Kidney (tissue), 14 donors: ENCODE measurements around the gene COL26A1. TPM values are rescaled to one million over a fixed set of nuclear protein-coding genes. Genes with fewer than 3 reads are reported as not detected.
A peak's percentile ranks its signal among the peaks of the same experiment; 100 is the strongest.

Experiments
- DNase-seq, 5 donors: peaks; one replicate each; pipeline ENCODE4 v3.0.0-alpha.2; 2013 to 2020
- FAIRE-seq: peaks from 2 replicates; lab custom pipeline; 2012; peaks lifted over from hg19 to GRCh38; lab: Jason Lieb, UNC
- H3K27ac ChIP-seq, 2 donors: one replicate each; pipeline ENCODE4 v1.7.0; 2013; ENCODE audit warnings: low read depth in 2 of 2, low read length in 2 of 2, inconsistent platforms in 1 of 2
- H3K27me3 ChIP-seq: one replicate; pipeline ENCODE4 v1.7.1; 2013; ENCODE audit warnings: low read length, inconsistent platforms; ENCODE audit not compliant: control insufficient read depth, insufficient read depth
- H3K36me3 ChIP-seq, 3 donors: one replicate each; pipeline versions ENCODE4 v1.7.0 to v1.7.1; 2013; ENCODE audit warnings: low read length in 3 of 3, control low read depth in 1 of 3, inconsistent platforms in 1 of 3; ENCODE audit not compliant: insufficient read depth in 3 of 3, control insufficient read depth in 2 of 3
- H3K4me1 ChIP-seq, 3 donors: one replicate each; pipeline versions ENCODE4 v1.7.0 to v1.7.1; 2013; ENCODE audit warnings: low read length in 3 of 3, inconsistent platforms in 1 of 3, low read depth in 1 of 3; ENCODE audit not compliant: control insufficient read depth in 2 of 3, insufficient read depth in 2 of 3
- H3K4me3 ChIP-seq, 3 donors: one replicate each; pipeline versions ENCODE4 v1.7.0 to v1.8.1; 2013; ENCODE audit warnings: low read length in 3 of 3, control low read depth in 1 of 3, inconsistent platforms in 1 of 3
- H3K9ac ChIP-seq, 3 donors: one replicate each; pipeline versions ENCODE4 v1.7.0 to v1.7.1; 2013; ENCODE audit warnings: low read length in 3 of 3, control low read depth in 1 of 3, inconsistent platforms in 1 of 3
- H3K9me3 ChIP-seq, 3 donors: one replicate each; pipeline versions ENCODE4 v1.7.0 to v1.7.1; 2013; ENCODE audit warnings: low read length in 3 of 3, control low read depth in 1 of 3, inconsistent platforms in 1 of 3; ENCODE audit not compliant: control insufficient read depth in 2 of 3, insufficient read depth in 1 of 3
- CTCF ChIP-seq: IDR thresholded peaks from 3 replicates; pipeline ENCODE4 v1.5.1; 2012; ENCODE audit warnings: mild to moderate bottlenecking, moderate library complexity, borderline replicate concordance; ENCODE audit not compliant: insufficient read depth; ENCODE audit errors: extremely low read depth
- intact Hi-C: fragments of 100-400 bp; cut with DNase I; formaldehyde crosslinking; loops from one replicate; pipeline ENCODE4 v1.11.1; 2022
- polyA plus RNA-seq: library from polyadenylated mRNA; stranded (reverse); fragments of 350-450 nt; fragmentation: Illumina TruSeq; extraction: RNeasy Lipid Tissue Mini Kit (QIAGEN cat#74804); gene quantifications from one replicate; pipeline ENCODE4 v1.2.3, GENCODE V29; 2014; ENCODE audit warnings: low read depth, low replicate concordance; ENCODE audit not compliant: insufficient read depth
- total RNA-seq: library from RNA; stranded (reverse); fragmentation: NEBNext Ultra II Directional; extraction: Animal tissue kit (Norgen Biotek cat#: 25700); gene quantifications from one replicate; pipeline ENCODE4 v1.2.1, GENCODE V29; 2021
- donor health status: control.
- donor health status: control.
- donor health status: control.
- donor health status: control.
- donor health status: control.
- donor health status: DM: yes; HTN: yes; CAD: no.
- donor health status: Normal renal cell carcinoma (clear cell type).

COL26A1 gene
- total and polyA plus RNA-seq, 2 donors from 2014 or later = 1.2 to 3.5 TPM

GRCh38 chr7:101527844-101528667 lies 165.4 kb downstream of the COL26A1 start:
- H3K27me3 ChIP-seq = no peaks in the 10 kb centered on the region
- H3K4me3 ChIP-seq = no peak overlapping the region
- no peak overlapping the region for H3K27ac ChIP-seq
- intact Hi-C loops = no loop called here
- no peaks in the 10 kb centered on the region for H3K9me3 ChIP-seq
- no peak for DNase-seq
- no peak for TF ChIP-seq CTCF
- no peak overlapping the region for H3K9ac ChIP-seq
- no peak for FAIRE-seq
- no peaks in the 10 kb centered on the region for H3K36me3 ChIP-seq
- H3K4me1 ChIP-seq = no peaks in the 10 kb centered on the region

GRCh38 chr7:101529560-101529959 lies 166.9 kb downstream of the COL26A1 start:
- Histone ChIP-seq H3K27ac (no peak overlapping the region), H3K36me3 (no peaks in the 10 kb centered on the region), H3K9ac (no peak overlapping the region), H3K4me1 (no peaks in the 10 kb centered on the region), H3K27me3 (no peaks in the 10 kb centered on the region), H3K9me3 (no peaks in the 10 kb centered on the region), H3K4me3 (no peak overlapping the region)
- intact Hi-C loops = no loop called here
- no peak for TF ChIP-seq CTCF
- DNase-seq = no peak
- FAIRE-seq = no peak

DNA sequence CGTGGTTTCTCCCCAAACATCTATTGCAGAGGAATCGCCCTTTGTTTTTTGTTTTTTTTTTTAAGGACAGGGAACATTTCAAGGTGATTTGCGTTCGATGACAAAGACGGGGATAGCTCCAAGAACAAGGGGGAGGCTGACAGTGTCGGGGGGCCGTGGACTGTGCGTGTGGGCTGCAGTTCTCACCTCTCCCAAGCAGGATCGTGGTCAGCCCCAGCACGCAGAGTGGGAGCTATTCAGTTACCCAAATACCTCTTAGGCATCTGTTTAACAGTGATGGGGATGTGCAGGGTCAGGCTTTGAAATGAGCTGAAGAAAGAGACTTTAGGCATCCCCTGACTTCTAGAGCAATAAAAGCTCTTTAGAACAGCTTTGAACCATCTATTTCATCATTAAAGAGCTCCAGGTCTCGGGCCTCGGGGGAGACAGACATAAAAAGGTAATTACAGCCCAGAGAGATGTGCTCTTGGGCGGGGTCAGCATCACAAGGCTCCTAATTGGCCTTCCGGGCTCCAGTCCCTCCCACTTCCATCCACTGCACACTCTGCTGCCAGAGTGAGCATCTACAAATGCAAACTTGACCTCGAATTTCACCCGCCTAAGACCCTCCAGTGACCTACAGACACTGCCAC lies 169.2 kb downstream of the COL26A1 start:
- no peaks in the 10 kb centered on the region for H3K36me3 ChIP-seq
- H3K4me3 ChIP-seq = no peak overlapping the region
- intact Hi-C loops = loop anchor here (10.0 kb wide), 1 partner anchor 167 kb away; the partner anchor contains the start of gene COL26A1
- no peak for TF ChIP-seq CTCF
- no peaks in the 10 kb centered on the region for H3K4me1 ChIP-seq
- H3K9ac ChIP-seq = no peak overlapping the region
- FAIRE-seq (no peak), DNase-seq (peak in 3 of 5 donors; percentile 42 to 60 (median 59))
- H3K9me3 ChIP-seq = no peaks in the 10 kb centered on the region
- H3K27ac ChIP-seq = no peak overlapping the region
- H3K27me3 ChIP-seq = no peaks in the 10 kb centered on the region
